Measurements from ENCODE around the gene MAPK9.

MAPK9 gene

GRCh38 chr5:180291943-180292831 is at the start of gene MAPK9:
Gene MAPK9 (minus strand): TSS chr5:180292083. CDS start chr5:180280561, 11,522 bp downstream.
- peak; percentile 66 to 77 for DNase-seq (ENCODE audit: low read depth in 1 of 2, low spot score in 1 of 2)

DNA sequence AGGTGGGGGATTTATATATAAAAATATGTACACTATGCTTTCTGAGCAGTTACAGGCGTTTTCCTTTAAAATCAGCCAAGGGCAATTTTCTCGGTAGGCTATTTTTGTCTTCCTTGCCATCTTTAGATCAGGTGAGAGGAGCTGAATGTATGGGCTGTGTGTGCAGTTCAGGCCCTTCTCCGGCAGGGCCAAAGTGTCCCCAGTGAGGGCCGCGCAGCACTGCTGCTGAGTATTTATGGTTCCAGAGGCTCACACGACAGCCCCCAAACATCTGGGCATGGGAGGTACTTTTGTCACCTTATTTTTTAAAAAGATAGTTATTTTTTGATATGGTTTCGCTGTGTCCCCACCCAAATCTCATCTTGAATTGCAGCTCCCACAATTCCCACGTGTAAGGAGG is 49.7 kb upstream of the MAPK9 start:
- no peak for DNase-seq (ENCODE audit: low read depth in 1 of 2, low spot score in 1 of 2)

DNA sequence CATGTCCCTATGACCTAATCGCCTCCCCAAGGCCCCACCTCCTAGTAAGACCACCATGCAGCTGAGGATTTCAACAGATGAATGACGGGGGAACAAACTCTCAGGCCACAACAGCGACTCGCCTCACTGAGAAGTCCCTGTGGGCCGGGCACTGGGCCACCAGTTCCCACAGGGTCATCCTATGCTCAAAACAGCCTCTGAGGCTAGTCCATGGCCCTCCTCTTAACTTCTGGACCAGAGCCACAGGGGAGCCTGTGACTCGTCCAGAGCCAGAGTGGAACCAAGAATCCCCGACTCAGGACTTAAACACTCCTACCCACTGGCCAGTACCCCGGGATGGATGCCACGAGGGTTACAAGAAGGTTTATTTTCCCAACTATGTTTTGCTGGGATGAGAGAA is 49.0 kb upstream of the MAPK9 start:
- no peak for DNase-seq (ENCODE audit: low read depth in 1 of 2, low spot score in 1 of 2)

GRCh38 chr5:180339583-180340183 is 47.8 kb upstream of the MAPK9 start:
- no peak for DNase-seq (ENCODE audit: low read depth in 1 of 2, low spot score in 1 of 2)

- no peak for DNase-seq (ENCODE audit: low read depth in 1 of 2, low spot score in 1 of 2)
Observed at GRCh38 chr5:180338001-180338707, 46.3 kb upstream of the MAPK9 start.

DNA sequence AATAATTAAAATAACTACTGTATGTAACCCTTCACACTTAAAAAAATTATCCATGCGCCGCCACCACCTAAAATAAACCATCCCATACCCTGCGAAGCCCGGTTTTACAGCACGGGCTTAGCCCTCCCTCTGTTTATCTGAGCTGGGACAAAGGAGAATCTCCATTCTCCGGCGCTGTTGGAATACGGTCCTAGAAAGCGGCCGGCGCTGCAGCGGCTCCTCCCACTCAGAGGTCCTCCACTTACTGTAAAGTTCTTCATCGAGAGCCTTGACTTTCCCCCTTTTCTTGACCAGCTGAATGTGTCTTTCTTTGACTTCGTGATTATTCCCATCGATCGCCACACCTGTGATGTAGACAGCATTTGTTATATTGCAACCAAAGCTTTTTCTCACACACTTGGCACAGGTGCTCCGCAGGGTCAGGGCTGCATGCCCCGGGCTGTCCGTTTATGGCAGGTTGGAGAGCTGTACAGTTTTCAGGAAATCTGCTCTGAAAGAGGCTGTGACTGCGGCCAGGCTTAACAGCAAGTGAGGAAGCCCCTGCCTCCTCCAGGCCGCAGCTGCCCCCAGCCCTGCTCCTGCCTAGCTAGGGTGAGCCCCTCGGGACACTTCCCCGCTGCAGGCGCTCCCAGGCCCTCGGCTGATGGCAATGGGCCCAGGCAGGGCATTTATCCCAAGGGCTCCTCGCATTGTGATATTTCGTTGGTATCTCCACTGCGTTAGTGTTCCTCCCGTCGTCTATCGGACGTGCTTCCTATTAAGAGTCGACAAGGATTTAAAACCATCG is 44.5 kb upstream of the MAPK9 start:
- DNase-seq (ENCODE audit: low read depth in 1 of 2, low spot score in 1 of 2) = no peak

- no peak for DNase-seq (ENCODE audit: low read depth in 1 of 2, low spot score in 1 of 2)
Observed at GRCh38 chr5:180335614-180336233, 43.8 kb upstream of the MAPK9 start.

DNA sequence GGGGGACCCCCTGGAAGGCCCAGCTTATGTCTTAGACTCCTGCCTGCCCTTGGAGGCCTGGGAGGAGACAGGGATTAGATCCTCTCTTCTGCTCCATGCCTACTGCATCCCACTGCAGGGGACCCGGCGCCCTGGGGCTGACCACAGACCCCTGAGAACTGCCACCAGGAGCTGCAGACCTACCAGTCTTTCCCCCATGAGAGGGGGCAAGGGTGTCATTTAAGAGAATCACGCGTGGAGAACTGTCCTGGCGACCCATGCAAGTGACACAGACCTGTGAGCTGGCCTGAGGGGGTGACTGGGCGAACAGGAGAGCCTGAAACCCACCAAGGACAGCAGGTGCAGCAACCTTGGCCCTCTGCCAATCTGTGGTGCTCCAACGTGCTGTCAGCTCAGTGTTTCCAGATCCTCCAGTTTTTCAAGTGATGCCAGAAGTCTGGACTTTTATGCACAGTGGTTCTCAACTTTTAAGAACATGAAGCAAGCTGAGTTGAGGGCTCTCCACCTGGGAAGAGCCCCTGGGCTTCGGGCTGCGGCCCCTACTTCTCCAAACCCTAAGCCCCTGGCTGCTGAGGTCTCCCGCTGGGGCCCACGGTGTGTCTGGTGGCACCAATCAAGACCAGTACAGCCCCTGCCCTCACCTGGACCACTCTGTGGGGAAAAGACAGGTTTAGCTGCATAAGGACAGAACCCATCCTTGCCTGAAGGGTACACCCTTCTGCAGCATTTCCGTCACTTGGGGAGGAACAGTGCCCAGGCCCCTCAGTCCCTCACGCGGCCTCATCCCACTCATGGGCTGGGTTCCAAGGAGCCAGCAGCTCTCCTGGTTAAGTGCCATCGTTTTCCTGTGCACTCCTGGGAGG is 43.1 kb upstream of the MAPK9 start:
- DNase-seq (ENCODE audit: low read depth in 1 of 2, low spot score in 1 of 2) = no peak

DNA sequence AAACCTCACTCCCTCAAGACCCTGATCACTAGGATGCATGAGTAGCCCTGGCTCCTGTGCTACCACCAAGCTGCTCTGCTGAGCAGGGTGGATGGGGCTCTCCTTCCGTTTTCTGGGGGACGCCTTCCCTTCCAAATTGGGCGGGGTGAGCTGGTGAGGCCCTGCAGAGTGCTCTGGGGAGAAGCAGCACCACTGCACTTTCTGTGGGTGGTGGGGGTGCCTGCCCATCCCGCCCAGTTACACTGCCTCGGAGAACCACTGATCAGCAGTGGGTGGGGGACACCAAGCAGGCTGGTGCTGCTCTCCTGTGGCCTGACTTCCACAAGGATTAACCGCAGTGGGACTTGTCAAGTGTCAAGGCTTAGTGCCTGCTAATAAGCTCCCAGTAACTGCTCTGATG is 42.3 kb upstream of the MAPK9 start:
- DNase-seq (ENCODE audit: low read depth in 1 of 2, low spot score in 1 of 2) = no peak

GRCh38 chr5:180333661-180334060 is 41.8 kb upstream of the MAPK9 start:
- no peak for DNase-seq (ENCODE audit: low read depth in 1 of 2, low spot score in 1 of 2)

DNA sequence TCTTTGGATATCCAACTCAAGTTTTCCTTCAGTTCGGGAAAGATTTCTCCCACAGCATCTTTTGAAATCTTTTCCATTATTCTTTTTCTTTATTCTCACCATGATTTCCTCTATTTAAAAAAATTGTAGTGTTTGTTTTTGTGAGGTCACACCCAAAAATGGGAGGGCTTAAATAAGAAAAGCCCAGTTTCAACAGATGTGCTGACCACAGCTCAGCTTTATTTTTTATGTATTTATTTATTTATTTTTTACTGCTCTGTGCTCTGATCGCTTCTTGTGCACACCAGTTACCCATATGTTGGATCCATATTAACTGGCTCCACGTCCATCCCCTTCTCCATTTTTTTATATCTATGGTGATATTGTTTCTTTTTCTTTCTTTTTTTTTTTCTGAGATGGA is 41.0 kb upstream of the MAPK9 start:
- DNase-seq (ENCODE audit: low read depth in 1 of 2, low spot score in 1 of 2) = no peak

DNA sequence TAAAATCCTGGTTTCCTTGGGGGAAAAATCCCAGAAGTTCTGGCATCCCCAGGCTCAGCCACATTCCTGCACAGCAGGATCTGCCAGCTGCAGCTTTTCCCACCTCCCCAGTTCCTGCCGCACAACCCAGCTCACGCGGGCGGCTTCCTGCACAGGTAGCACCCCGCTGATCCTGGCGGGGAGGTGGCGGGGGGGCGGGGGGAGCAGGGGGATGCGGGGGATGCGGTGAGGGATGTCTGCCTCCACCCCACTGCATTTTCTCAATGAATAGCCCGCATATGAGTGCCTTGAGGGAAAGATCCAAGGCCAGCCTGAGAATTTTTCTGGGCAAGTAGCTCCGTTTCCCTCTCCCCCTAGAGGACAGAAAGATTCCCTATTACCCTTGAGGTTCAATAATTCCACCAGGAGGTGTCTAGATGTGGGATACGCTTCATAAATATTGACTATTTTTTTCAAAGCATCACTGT is 40.2 kb upstream of the MAPK9 start:
- no peak for DNase-seq (ENCODE audit: low read depth in 1 of 2, low spot score in 1 of 2)

GRCh38 chr5:180331647-180331950 is 39.7 kb upstream of the MAPK9 start:
- DNase-seq (ENCODE audit: low read depth in 1 of 2, low spot score in 1 of 2) = no peak

DNA sequence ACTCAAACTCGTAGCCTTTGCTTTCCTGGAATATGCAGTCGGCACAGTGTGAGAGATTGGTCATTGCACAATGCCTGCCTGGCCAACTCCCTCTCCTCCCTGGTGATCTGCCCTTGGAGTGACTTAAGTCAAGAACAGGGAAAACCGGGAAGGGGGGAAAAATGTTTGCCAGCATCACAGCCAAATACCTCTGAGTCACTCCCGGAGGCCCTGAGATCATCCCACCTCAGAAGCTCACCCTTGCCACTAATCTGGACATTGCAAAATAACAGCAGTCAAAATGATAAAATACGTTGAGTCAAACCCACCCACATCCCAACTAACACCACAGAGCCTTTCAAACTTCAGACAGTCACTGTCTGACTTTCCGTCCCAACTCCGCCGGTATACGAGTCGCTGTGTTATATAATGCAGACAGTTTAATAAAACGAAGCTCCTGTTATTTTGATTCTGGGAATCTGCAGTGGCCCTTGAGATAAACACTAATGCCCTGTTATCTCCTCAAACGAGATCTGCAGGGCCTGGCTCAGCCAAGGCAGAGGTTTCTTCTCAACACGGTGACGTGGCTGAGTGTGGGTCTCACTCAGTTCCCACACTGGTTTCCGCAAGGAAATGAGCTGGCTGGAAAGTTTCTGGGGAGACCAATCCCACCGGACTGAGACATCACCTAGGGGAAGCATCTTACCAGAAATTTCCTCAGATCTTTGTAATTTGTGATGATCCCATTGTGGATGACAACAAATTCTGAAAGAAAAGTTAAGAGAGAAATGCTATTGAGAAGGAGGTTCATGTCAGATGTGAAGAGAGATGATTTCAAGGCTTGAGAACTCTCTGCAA is 39.1 kb upstream of the MAPK9 start:
- no peak for DNase-seq (ENCODE audit: low read depth in 1 of 2, low spot score in 1 of 2)

GRCh38 chr5:180330270-180330648 is 38.4 kb upstream of the MAPK9 start:
- DNase-seq (ENCODE audit: low read depth in 1 of 2, low spot score in 1 of 2) = no peak

GRCh38 chr5:180329606-180330269 is 37.9 kb upstream of the MAPK9 start:
- no peak for DNase-seq (ENCODE audit: low read depth in 1 of 2, low spot score in 1 of 2)

- DNase-seq (ENCODE audit: low read depth in 1 of 2, low spot score in 1 of 2) = no peak
Observed at GRCh38 chr5:180329138-180329435, 37.2 kb upstream of the MAPK9 start.

DNA sequence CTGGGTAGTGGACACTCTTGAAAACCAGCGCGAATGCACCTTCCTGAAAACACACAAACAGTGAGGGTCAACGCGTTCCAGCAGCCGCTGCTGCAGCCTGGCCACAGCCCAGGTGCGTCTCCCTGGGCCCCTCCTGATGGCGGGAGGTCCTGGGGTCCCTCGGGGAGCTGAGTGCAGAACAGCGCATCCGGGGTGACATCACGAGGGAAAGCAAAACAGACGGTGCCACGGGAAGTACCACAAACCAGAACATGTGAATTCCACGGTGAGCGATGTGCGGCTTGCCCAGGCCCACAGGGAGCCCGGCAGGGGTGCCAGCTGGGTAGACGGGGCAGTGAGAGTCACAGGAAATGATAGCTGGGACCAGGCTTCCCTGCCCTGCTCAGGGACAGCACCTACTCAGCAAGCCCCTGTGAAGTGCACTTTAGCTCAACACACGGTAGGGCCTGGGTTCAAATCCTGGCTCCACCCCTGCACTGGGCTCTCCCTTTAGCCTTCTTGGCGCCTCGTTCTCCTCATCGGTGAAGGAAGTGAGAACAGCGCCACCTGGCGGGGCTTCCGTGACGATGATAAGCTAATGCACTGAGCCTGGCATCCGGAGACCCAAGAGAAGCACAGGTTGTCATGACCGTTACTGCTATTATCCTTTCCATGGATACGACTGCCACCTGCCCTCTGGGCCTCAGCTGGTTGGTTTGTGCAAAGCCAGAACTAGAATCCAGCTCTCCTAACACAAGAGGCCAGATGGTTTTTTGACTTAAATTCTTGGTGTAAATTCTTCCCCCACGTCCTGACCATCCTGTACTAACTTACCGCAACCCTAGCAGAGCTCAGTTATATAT is 36.6 kb upstream of the MAPK9 start:
- peak; percentile 74 to 79 for DNase-seq (ENCODE audit: low read depth in 1 of 2, low spot score in 1 of 2)

Data from activated CD4-positive, alpha-beta T cell treated with anti-CD3 and anti-CD28 coated beads, Interleukin-2, amount 50 U/mL, for 24 hours (primary cell).